ENCODE results near the gene RBM44. TPM values are rescaled to one million over a fixed set of nuclear protein-coding genes. Genes with fewer than 3 reads are reported as not detected.
A peak's percentile ranks its signal among the peaks of the same experiment; 100 is the strongest.

RBM44 gene
- total and polyA plus RNA-seq, 7 donors: 0.12 to 1.7 (median 0.71) TPM; not detected in 2

- Histone ChIP-seq H3K4me1 (peaks cover 0 to 85% (median 82%) of the 10 kb centered on the region in 4 donors), H3K27ac (peak overlapping the region; percentile 91 to 97 (median 96)), H3K27me3 (no peaks in the 10 kb centered on the region), H3K36me3 (peaks cover 0 to 25% (median 3%) of the 10 kb centered on the region in 4 donors), H3K4me3 (no peak overlapping the region), H3K9me3 (no peaks in the 10 kb centered on the region)
- TF ChIP-seq POLR2A (IDR thresholded peaks at IDR 0.05) (no peak), EP300 (IDR thresholded peaks at IDR 0.05) (no peak), POLR2AphosphoS5 (IDR thresholded peaks at IDR 0.05) (no peak), CTCF (IDR thresholded peaks at IDR 0.05) (no peak)
- peak; percentile 66 for DNase-seq
- WGBS, 2 donors: 83 to 87% methylated on average over 14 of the region's 14 CpGs
- intact Hi-C loops (cut with DNase I): no loop called here
Measured at GRCh38 chr2:237876061-237876526, 77.5 kb downstream of the RBM44 start.

GRCh38 chr2:237876532-237876931 lies 78.0 kb downstream of the RBM44 start:
- no peak for TF ChIP-seq POLR2AphosphoS5 (IDR thresholded peaks at IDR 0.05)
- peak overlapping the region; percentile 91 to 97 (median 96) for H3K27ac ChIP-seq
- no peaks in the 10 kb centered on the region for H3K9me3 ChIP-seq
- WGBS, 2 donors: 88 to 90% methylated on average over 12 of the region's 12 CpGs
- peaks cover 0 to 30% (median 3%) of the 10 kb centered on the region in 4 donors for H3K36me3 ChIP-seq
- H3K4me1 ChIP-seq: peaks cover 0 to 81% (median 77%) of the 10 kb centered on the region in 4 donors
- intact Hi-C loops (cut with DNase I): no loop called here
- no peak overlapping the region for H3K4me3 ChIP-seq
- no peak for DNase-seq
- no peaks in the 10 kb centered on the region for H3K27me3 ChIP-seq

GRCh38 chr2:237876951-237877491 lies 78.4 kb downstream of the RBM44 start:
- Histone ChIP-seq H3K4me3 (no peak overlapping the region), H3K4me1 (peaks cover 0 to 79% (median 73%) of the 10 kb centered on the region in 4 donors), H3K9me3 (no peaks in the 10 kb centered on the region), H3K36me3 (peaks cover 0 to 35% (median 3%) of the 10 kb centered on the region in 4 donors), H3K27me3 (no peaks in the 10 kb centered on the region), H3K27ac (peak overlapping the region; percentile 91 to 97 (median 96))
- DNase-seq: peak; percentile 61
- intact Hi-C loops (cut with DNase I): no loop called here
- TF ChIP-seq EP300 (IDR thresholded peaks at IDR 0.05): no peak
- no peak for TF ChIP-seq POLR2A (IDR thresholded peaks at IDR 0.05)
- no peak for TF ChIP-seq CTCF (IDR thresholded peaks at IDR 0.05)
- no peak for TF ChIP-seq POLR2AphosphoS5 (IDR thresholded peaks at IDR 0.05)
- 93 to 94% methylated on average over 23 of the region's 23 CpGs for WGBS, 2 donors

- 93 to 94% methylated on average over 25 of the region's 25 CpGs for WGBS, 2 donors
- peak; percentile 52 for DNase-seq
- Histone ChIP-seq H3K9me3 (no peaks in the 10 kb centered on the region), H3K4me1 (peaks cover 0 to 79% (median 73%) of the 10 kb centered on the region in 4 donors), H3K36me3 (peaks cover 0 to 35% (median 3%) of the 10 kb centered on the region in 4 donors), H3K4me3 (no peak overlapping the region), H3K27ac (peak overlapping the region; percentile 91 to 97 (median 96)), H3K27me3 (no peaks in the 10 kb centered on the region)
- TF ChIP-seq CTCF (IDR thresholded peaks at IDR 0.05) (no peak), EP300 (IDR thresholded peaks at IDR 0.05) (no peak), POLR2A (IDR thresholded peaks at IDR 0.05) (no peak), POLR2AphosphoS5 (IDR thresholded peaks at IDR 0.05) (no peak)
- intact Hi-C loops (cut with DNase I): no loop called here
Measured at GRCh38 chr2:237877576-237878307, 79.2 kb downstream of the RBM44 start.

- no peak overlapping the region for H3K4me3 ChIP-seq
- peaks cover 0 to 79% (median 73%) of the 10 kb centered on the region in 4 donors for H3K4me1 ChIP-seq
- TF ChIP-seq POLR2A (IDR thresholded peaks at IDR 0.05): no peak
- no peak for TF ChIP-seq EP300 (IDR thresholded peaks at IDR 0.05)
- no peak for TF ChIP-seq CTCF (IDR thresholded peaks at IDR 0.05)
- no peak for TF ChIP-seq POLR2AphosphoS5 (IDR thresholded peaks at IDR 0.05)
- DNase-seq: peak; percentile 62
- 91% methylated on average over 14 of the region's 14 CpGs for WGBS, 2 donors
- intact Hi-C loops (cut with DNase I): no loop called here
- H3K36me3 ChIP-seq: peaks cover 0 to 35% (median 3%) of the 10 kb centered on the region in 4 donors
- H3K27ac ChIP-seq: peak overlapping the region; percentile 91 to 97 (median 96)
- H3K27me3 ChIP-seq: no peaks in the 10 kb centered on the region
- no peaks in the 10 kb centered on the region for H3K9me3 ChIP-seq
Measured at GRCh38 chr2:237878321-237879057, 79.9 kb downstream of the RBM44 start.
